ENCODE results near the gene DHDH. TPM values are rescaled to one million over a fixed set of nuclear protein-coding genes. Genes with fewer than 3 reads are reported as not detected.
"Not testable (repeated sequence)": the region's sequence is repeated elsewhere in the genome, so short reads cannot be mapped to it uniquely, and the experiment has no call there.

Gene DHDH
- total and polyA plus RNA-seq, 2 of the 13 experiments (the other 11 are each of a cell fraction or from before 2014, with no cell fraction given): 0.13 to 0.91 TPM

DNA sequence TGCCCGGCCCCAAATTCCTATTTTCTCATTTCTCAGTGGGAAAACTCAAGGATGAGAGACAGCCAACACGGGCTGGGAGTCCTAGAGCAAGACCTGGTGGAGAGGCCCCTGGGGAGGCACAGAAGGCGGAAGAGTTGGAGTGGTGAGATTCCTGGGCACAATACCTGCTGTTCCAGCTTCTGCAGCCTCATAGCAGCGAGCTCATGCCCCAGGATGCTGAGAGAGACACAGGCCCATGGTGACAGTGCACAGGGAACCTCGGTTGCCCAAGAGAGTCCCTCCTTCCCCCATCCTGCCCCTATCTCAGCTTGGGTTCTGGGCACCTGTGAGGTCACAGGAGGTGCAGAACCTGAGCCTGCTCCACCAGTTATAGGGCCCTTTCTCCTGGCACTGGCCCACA, 36.3 kb upstream of the DHDH start:
- Histone ChIP-seq H3K36me3 (replicated peaks in 1 of 2; ENCODE audit: control insufficient read depth in 1 of 2, insufficient read depth in 2 of 2, low read length in 2 of 2) (no peaks in the 10 kb centered on the region), H3K4me2 (ENCODE audit: low read depth, low read length) (peak overlapping the region; percentile 68), H3K27me3 (ENCODE audit: control insufficient read depth in 1 of 2, insufficient read depth in 2 of 2, low read length in 2 of 2) (no peaks in the 10 kb centered on the region; a peak in 1 of 5 replicates), H3K4me1 (ENCODE audit: insufficient read depth, low read length) (peaks cover 44% of the 10 kb centered on the region), H2AFZ (ENCODE audit: low read length) (no peak overlapping the region), H3K27ac (ENCODE audit: extremely low read length, insufficient read depth, low read length) (no peak overlapping the region), H3K79me2 (ENCODE audit: insufficient read depth, low read length) (peaks cover 14% of the 10 kb centered on the region), H3K9ac (ENCODE audit: insufficient read depth, low read depth, low read length) (no peak overlapping the region), H3K4me3 (replicated peaks in 1 of 3; ENCODE audit: insufficient read depth in 1 of 3, low read depth in 2 of 3, low read length in 3 of 3) (peak overlapping the region in 1 of 3 experiments; percentile 10; a peak in 1 of 6 replicates), H3K9me3 (ENCODE audit: low read length) (no peaks in the 10 kb centered on the region), H4K20me1 (ENCODE audit: insufficient read depth, low read length) (no peaks in the 10 kb centered on the region)
- no TSS peak for BruUV-seq (replicated peaks)
- FAIRE-seq (no peak), ATAC-seq (no peak), DNase-seq (ENCODE audit: low spot score) (no peak)
- in situ Hi-C loops (cut with HindIII; ENCODE audit: extremely low pct_ligation_motif_present, low pct_unique_long_range_greater_than_20kb) (no loop called here), intact Hi-C loops (cut with micrococcal nuclease; ENCODE audit: unreplicated experiment) (no loop called here)
- POLR2A ChIA-PET: no interaction called here
- 24% methylated on average over 5 of the region's 5 CpGs for WGBS (ENCODE audit: low lambda C conversion rate)
- peak; percentile 22 for TF ChIP-seq ZNF883 (CRISPR knock-in tag; IDR thresholded peaks at IDR 0.05; ENCODE audit: not compliant biosample characterization)
- TF ChIP-seq HOXA5 (CRISPR knock-in tag; IDR thresholded peaks at IDR 0.05): no peak
- CTCF ChIA-PET (ENCODE audit: low intra/inter-chr PET ratio, low total read pairs): no interaction called here

- 77% methylated on average over 11 of the region's 11 CpGs for WGBS (ENCODE audit: low lambda C conversion rate)
- BruUV-seq (replicated peaks); FAIRE-seq; H3K36me3 ChIP-seq (replicated peaks in 1 of 2; ENCODE audit: control insufficient read depth in 1 of 2, insufficient read depth in 2 of 2, low read length in 2 of 2); ATAC-seq; intact Hi-C loops (cut with micrococcal nuclease; ENCODE audit: unreplicated experiment); H4K20me1 ChIP-seq (ENCODE audit: insufficient read depth, low read length); DNase-seq (ENCODE audit: low spot score); H3K9me3 ChIP-seq (ENCODE audit: low read length); CTCF ChIA-PET (ENCODE audit: low intra/inter-chr PET ratio, low total read pairs); H2AFZ ChIP-seq (ENCODE audit: low read length); H3K27me3 ChIP-seq (ENCODE audit: control insufficient read depth in 1 of 2, insufficient read depth in 2 of 2, low read length in 2 of 2); in situ Hi-C loops (cut with HindIII; ENCODE audit: extremely low pct_ligation_motif_present, low pct_unique_long_range_greater_than_20kb): not testable (repeated sequence)
- TF ChIP-seq ZFP91 (CRISPR knock-in tag; IDR thresholded peaks at IDR 0.05; ENCODE audit: borderline replicate concordance): 0 out of 2 replicates have a peak, but pooled peaks have one; percentile 19
- H3K27ac ChIP-seq (ENCODE audit: extremely low read length, insufficient read depth, low read length): peak overlapping the region; percentile 77
- peak overlapping the region; percentile 80 for H3K4me2 ChIP-seq (ENCODE audit: low read depth, low read length)
- peak overlapping the region; percentile 73 to 97 (median 96); a peak in 5 of 6 replicates for H3K4me3 ChIP-seq (replicated peaks in 1 of 3; ENCODE audit: insufficient read depth in 1 of 3, low read depth in 2 of 3, low read length in 3 of 3)
- peaks cover 14% of the 10 kb centered on the region for H3K79me2 ChIP-seq (ENCODE audit: insufficient read depth, low read length)
- H3K9ac ChIP-seq (ENCODE audit: insufficient read depth, low read depth, low read length): peak overlapping the region; percentile 67; the same call in 1 of the 2 replicates
- H3K4me1 ChIP-seq (ENCODE audit: insufficient read depth, low read length): peaks cover 44% of the 10 kb centered on the region
- POLR2A ChIA-PET: interaction anchor here (0.8 to 3.1 kb wide), 17 partner anchors 17 to 280 kb away, joined by 3 to 26 read pairs (median 7); partner anchors contain the start of genes BAX, DHDH, FTL and GYS1
These were observed 34.1 kb upstream of the DHDH start for GRCh38 chr19:48899386-48899749.
